GF-D8 (cell line): ENCODE data around the gene CSTA.

Source experiments
- DNase-seq: peaks from one replicate; lab custom pipeline; 2025; lab: John Stamatoyannopoulos, UW

Gene CSTA

DNA sequence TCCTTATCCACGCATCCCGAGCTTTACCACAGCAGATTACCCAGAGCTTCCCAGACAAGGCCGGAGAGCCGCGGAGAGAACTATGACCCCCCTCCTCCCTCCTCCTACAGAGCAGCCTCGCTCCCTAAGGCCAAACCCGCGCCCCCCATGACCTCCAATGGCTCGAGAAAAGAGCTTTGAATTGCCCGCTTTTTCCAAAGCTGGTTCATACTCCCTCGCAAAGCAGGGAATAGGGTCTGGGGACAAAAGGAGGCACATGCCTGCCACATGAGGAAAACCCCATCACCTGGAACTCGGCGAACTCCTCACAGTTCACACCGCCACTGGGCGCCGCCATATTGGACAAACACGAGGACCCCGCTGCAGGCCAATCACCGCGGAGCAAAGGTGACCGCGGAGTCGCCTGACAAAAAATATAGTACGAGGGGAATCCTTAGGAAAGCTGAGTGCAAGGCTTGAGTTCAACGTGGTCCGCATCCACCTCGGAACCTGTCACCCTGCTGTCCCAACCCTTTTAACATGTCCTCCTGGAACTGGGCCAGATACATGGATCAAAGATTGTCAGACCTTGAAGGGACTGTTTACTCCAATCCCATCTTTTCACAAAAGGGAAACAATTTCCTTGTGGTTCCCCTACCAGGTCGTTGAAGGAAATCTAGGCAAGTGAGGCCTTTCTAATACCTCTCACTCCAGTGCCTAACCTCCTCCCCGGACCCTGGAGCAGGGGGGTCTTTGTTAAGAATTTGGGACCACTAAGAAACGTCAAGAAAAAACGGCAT is 58.0 kb downstream of the CSTA start, which contains the start of gene MIX23:
Gene MIX23 (minus strand): TSS at position 344 of the 779 bp plus-strand sequence. CDS start 7 bp downstream, at position 337.
- peak; percentile 81 for DNase-seq

DNA sequence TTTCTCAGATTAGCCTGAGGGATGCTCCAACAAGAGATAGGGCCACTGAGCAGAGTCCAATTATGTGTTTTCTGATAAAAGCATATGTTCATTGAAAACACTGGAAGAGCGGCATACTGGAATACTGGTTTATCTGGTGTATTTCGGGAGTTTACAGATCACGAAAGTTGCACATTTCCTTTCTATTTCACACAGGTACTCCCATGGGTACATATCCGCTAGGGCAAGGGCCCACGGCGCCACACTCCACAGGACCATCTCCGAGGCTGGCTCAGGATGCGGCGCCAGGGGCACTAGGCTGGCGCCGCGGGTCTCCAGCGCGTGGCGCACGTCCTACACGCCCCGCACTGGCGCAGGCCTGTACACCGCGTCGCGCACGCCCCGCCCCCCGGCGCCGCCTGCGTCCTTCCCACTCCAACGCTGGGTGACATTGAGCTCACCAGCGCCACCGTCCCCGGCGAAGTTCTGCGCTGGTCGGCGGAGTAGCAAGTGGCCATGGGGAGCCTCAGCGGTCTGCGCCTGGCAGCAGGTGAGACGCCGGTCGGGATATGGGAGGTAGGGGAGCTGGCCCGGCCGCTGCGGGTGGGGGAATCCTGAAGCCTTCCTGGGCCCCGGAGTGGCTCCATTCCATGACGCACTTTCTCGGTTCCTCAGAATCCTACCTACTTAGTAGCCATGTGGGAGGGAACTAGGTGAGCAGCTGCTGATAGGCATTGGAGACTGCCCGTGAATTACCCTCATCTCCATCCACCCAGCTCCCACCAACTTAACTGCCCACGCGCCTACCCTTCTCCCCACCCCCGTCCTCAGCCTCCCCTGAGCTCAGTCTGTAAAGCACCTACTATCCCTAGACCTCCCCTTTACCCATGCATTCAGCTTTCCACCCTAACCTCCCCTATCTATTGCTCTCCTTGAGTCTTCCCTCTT is 59.0 kb downstream of the CSTA start, which contains the start of gene FAM162A:
Gene FAM162A (plus strand): TSS at position 412 of the 927 bp plus-strand sequence. CDS start 84 bp downstream, at position 496.
- peak; percentile 82 for DNase-seq

DNA sequence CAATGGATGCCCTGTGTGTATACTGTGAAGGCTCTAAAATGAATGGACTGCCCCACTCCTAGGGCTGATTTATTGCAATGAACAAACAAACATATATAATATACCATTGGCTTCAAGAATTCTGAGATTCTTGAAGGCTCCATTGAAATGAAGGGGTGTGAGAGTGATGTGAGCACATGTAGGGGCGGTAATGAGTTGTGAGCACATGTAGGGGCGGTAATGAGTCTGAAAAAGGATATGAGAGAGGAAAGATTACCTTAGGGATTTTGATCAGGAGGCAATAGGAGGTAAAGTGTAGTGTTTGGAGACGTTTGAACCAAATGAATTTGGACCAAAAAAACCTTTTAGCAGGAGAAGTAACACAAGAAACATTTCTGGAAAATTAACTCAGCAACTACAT is 62.7 kb downstream of the CSTA start:
- DNase-seq = no peak

DNA sequence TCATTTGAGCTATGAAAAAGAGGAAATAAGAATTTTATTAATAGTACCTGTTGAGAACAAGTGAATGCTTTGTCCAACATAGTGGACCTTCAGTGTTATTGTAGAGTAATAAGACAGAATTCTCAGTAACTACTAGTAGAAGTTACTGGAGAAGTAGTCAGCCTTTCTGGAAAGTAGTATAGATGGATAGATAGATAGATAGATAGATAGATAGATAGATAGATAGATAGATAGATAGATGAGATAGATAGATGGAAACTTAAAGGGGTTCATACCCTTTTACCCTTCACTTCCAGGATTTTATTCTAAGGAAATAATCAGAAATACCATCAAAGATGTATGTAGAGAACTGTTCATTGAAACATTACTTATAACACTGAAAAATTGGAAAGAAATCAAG is 64.1 kb downstream of the CSTA start:
- DNase-seq = no peak

DNA sequence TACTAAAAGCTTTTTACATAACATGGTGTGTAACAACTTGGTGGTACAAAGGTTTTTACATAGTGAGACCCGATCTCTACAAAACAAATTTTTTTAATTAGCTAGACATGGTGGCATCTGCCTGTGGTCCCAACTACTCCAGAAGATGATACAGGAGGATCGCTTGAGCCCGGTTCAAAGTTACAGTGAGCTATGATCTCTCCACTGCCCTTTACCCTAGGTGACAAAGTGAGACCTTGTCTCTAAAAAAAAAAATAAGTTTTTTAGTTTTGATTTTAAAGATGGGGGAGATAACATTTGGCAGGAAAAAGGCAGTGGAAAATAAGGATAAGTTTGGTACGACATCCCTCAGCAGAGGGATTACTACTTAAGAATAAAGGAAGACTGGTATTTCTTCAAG is 64.8 kb downstream of the CSTA start:
- no peak for DNase-seq

DNA sequence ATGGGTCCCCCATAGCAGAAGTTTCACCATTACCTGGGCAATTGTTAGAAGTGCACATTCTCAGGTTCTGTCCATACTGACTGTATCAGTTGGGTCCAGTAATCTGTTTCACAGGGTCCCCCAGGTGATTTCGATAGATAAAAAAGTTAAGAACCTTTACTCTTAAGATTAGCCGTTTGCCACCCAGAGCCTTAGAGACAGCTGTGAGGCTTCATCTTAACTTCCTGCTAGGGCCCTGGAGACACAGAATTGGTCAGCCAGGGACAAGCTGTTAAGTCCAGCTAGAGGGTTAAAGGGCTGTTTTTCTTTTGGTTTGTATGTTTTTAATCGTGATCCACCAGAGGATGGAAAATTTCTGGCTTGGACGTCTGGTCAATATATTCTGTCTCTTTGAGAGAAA is 65.6 kb downstream of the CSTA start:
- no peak for DNase-seq
